ENCODE measurements around the gene NDUFV2.

DNA sequence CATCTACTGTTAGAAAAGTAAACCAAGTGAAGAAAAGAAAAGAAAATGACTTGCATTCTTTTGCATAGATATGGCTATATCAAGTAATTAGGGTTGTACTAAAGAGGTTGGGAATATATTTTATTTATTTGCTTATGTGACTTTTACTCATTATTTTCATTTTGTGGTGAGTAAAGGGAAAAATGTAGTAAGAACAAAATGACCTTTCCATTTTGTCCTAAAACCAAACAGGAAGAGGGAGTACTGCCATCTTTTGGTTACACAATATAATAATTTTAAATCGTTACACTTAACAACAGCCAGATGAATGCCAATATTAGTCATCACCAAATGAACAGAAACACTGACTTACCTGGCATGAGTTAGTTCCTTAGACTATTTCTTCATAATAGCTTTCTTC is 47.3 kb upstream of the NDUFV2 start:
- no peak for TF ChIP-seq ZFP3 (CRISPR knock-in tag; IDR thresholded peaks at IDR 0.05)
- TF ChIP-seq, protein P1, sequence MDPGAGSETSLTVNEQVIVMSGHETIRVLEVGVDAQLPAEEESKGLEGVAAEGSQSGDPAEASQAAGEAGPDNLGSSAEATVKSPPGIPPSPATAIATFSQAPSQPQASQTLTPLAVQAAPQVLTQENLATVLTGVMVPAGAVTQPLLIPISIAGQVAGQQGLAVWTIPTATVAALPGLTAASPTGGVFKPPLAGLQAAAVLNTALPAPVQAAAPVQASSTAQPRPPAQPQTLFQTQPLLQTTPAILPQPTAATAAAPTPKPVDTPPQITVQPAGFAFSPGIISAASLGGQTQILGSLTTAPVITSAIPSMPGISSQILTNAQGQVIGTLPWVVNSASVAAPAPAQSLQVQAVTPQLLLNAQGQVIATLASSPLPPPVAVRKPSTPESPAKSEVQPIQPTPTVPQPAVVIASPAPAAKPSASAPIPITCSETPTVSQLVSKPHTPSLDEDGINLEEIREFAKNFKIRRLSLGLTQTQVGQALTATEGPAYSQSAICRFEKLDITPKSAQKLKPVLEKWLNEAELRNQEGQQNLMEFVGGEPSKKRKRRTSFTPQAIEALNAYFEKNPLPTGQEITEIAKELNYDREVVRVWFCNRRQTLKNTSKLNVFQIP (CRISPR knock-in tag; IDR thresholded peaks at IDR 0.05; ENCODE audit: borderline replicate concordance, low read depth): no peak
- TF ChIP-seq ESRRG (CRISPR knock-in tag; IDR thresholded peaks at IDR 0.05): no peak
- TF ChIP-seq RARB (CRISPR knock-in tag; IDR thresholded peaks at IDR 0.05): no peak
